ENCODE data around the gene C17orf67. TPM values are rescaled to one million over a fixed set of nuclear protein-coding genes. Genes with fewer than 3 reads are reported as not detected.

The C17orf67 gene
- total and polyA plus RNA-seq, 4 donors, result 0.19 to 1.4 (median 0.78) TPM

- Histone ChIP-seq H3K4me3 (ENCODE audit: low read depth in 1 of 3, low read length in 3 of 3) (no peak overlapping the region), H3K9ac (ENCODE audit: low read depth in 1 of 2, low read length in 2 of 2) (no peak overlapping the region), H3K9me3 (ENCODE audit: control insufficient read depth in 4 of 4, low read length in 3 of 4) (no peaks in the 10 kb centered on the region), H3K36me3 (ENCODE audit: control insufficient read depth in 4 of 4, insufficient read depth in 3 of 4, low read depth in 1 of 4, low read length in 3 of 4) (peaks cover 0 to 5% (median 3%) of the 10 kb centered on the region in 4 donors), H3K4me1 (ENCODE audit: control insufficient read depth in 4 of 4, insufficient read depth in 4 of 4, low read length in 3 of 4) (no peaks in the 10 kb centered on the region), H3K27me3 (ENCODE audit: control insufficient read depth in 4 of 4, insufficient read depth in 4 of 4, low read length in 3 of 4) (no peaks in the 10 kb centered on the region), H3K27ac (ENCODE audit: low read depth in 1 of 2, low read length in 2 of 2) (no peak overlapping the region)
- TF ChIP-seq GABPA (IDR thresholded peaks at IDR 0.05 in 1 of 2, conservative IDR thresholded peaks at IDR 0.05 in 1 of 2) (no peak), SP1 (IDR thresholded peaks at IDR 0.05) (no peak), RXRA (IDR thresholded peaks at IDR 0.05) (no peak), HNF4A (conservative IDR thresholded peaks at IDR 0.05) (no peak), FOXA1 (IDR thresholded peaks at IDR 0.05) (no peak), YY1 (IDR thresholded peaks at IDR 0.05) (no peak), CTCF (IDR thresholded peaks at IDR 0.05; ENCODE audit: low read depth, low read length, missing input control) (no peak), TAF1 (conservative IDR thresholded peaks at IDR 0.05) (no peak), FOXA2 (IDR thresholded peaks at IDR 0.05) (no peak), NR2F2 (IDR thresholded peaks at IDR 0.05) (no peak)
- TF ChIP-seq, protein P1, sequence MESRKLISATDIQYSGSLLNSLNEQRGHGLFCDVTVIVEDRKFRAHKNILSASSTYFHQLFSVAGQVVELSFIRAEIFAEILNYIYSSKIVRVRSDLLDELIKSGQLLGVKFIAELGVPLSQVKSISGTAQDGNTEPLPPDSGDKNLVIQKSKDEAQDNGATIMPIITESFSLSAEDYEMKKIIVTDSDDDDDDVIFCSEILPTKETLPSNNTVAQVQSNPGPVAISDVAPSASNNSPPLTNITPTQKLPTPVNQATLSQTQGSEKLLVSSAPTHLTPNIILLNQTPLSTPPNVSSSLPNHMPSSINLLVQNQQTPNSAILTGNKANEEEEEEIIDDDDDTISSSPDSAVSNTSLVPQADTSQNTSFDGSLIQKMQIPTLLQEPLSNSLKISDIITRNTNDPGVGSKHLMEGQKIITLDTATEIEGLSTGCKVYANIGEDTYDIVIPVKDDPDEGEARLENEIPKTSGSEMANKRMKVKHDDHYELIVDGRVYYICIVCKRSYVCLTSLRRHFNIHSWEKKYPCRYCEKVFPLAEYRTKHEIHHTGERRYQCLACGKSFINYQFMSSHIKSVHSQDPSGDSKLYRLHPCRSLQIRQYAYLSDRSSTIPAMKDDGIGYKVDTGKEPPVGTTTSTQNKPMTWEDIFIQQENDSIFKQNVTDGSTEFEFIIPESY (IDR thresholded peaks at IDR 0.05), result no peak
- TF ChIP-seq, protein P2, sequence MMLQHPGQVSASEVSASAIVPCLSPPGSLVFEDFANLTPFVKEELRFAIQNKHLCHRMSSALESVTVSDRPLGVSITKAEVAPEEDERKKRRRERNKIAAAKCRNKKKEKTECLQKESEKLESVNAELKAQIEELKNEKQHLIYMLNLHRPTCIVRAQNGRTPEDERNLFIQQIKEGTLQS (IDR thresholded peaks at IDR 0.05), result no peak
- DNase-seq (ENCODE audit: low spot score), result no peak
- WGBS, result 99% methylated on average over 1 of the region's 1 CpG
Observed at GRCh38 chr17:56845934-56846333, 12.2 kb upstream of the C17orf67 start.

GRCh38 chr17:56842577-56842976 lies 8.9 kb upstream of the C17orf67 start:
- Histone ChIP-seq H3K4me3 (ENCODE audit: low read depth in 1 of 3, low read length in 3 of 3) (no peak overlapping the region), H3K36me3 (ENCODE audit: control insufficient read depth in 4 of 4, insufficient read depth in 3 of 4, low read depth in 1 of 4, low read length in 3 of 4) (peaks cover 0 to 2% (median 0%) of the 10 kb centered on the region in 4 donors), H3K27ac (ENCODE audit: low read depth in 1 of 2, low read length in 2 of 2) (no peak overlapping the region), H3K27me3 (ENCODE audit: control insufficient read depth in 4 of 4, insufficient read depth in 4 of 4, low read length in 3 of 4) (no peaks in the 10 kb centered on the region), H3K9ac (ENCODE audit: low read depth in 1 of 2, low read length in 2 of 2) (no peak overlapping the region), H3K4me1 (ENCODE audit: control insufficient read depth in 4 of 4, insufficient read depth in 4 of 4, low read length in 3 of 4) (no peaks in the 10 kb centered on the region), H3K9me3 (ENCODE audit: control insufficient read depth in 4 of 4, low read length in 3 of 4) (no peaks in the 10 kb centered on the region)
- no peak for TF ChIP-seq RAD21 (IDR thresholded peaks at IDR 0.05)
- no peak for TF ChIP-seq CTCF (IDR thresholded peaks at IDR 0.05; ENCODE audit: low read depth, low read length, missing input control)
- TF ChIP-seq FOXA1 (IDR thresholded peaks at IDR 0.05), result no peak
- TF ChIP-seq NR2F2 (IDR thresholded peaks at IDR 0.05), result peak; percentile 8
- WGBS, result 76% methylated on average over 2 of the region's 2 CpGs
- no peak for DNase-seq (ENCODE audit: low spot score)
